Breast epithelium (tissue), 4 donors: Measurements from ENCODE around the gene NDUFA7. TPM values are rescaled to one million over a fixed set of nuclear protein-coding genes. Genes with fewer than 3 reads are reported as not detected.
A peak's percentile ranks its signal among the peaks of the same experiment; 100 is the strongest.

Source experiments
- DNase-seq, 2 donors: peaks; one replicate each; pipeline ENCODE4 v3.0.0-alpha.2; 2019; ENCODE audit warnings: low spot score in 2 of 2
- H3K27ac ChIP-seq, 2 donors: fragments of 200-600 bp; sonication (generic) in 1 of 2; one replicate each; pipeline ENCODE4 v1.5.1; 2016 to 2019; ENCODE audit warnings: mild to moderate bottlenecking in 1 of 2
- H3K27me3 ChIP-seq, 2 donors: fragments of 200-600 bp; sonication (generic) in 1 of 2; one replicate each; pipeline versions ENCODE4 v1.5.1 to v1.6.0; 2017 to 2019; ENCODE audit warnings: control low read depth in 1 of 2, mild to moderate bottlenecking in 1 of 2
- H3K36me3 ChIP-seq: fragments of 200-600 bp; one replicate; pipeline ENCODE4 v1.5.1; 2019
- H3K4me1 ChIP-seq, 2 donors: fragments of 200-600 bp; sonication (generic); one replicate each; pipeline ENCODE4 v1.5.1; 2016 to 2019; ENCODE audit warnings: control low read depth in 1 of 2
- H3K4me3 ChIP-seq, 3 donors: fragments of 200-600 bp; sonication (generic); 1 replicate in 2 of 3; 2 replicates in 1 of 3; pipeline ENCODE4 v1.5.1; 2016 to 2019; ENCODE audit warnings: mild to moderate bottlenecking in 3 of 3, moderate library complexity in 2 of 3
- H3K9me3 ChIP-seq, 2 donors: fragments of 200-600 bp; sonication (generic) in 1 of 2; one replicate each; pipeline ENCODE4 v1.5.1; 2016 to 2019; ENCODE audit warnings: control low read depth in 1 of 2
- POLR2A ChIP-seq: fragments of 450-650 bp; IDR thresholded peaks from one replicate; pipeline ENCODE4 v1.6.1; 2016; ENCODE audit warnings: antibody characterized with exemption, mild to moderate bottlenecking, moderate library complexity
- POLR2AphosphoS5 ChIP-seq, 3 donors: sonication (generic); formaldehyde crosslinking; IDR thresholded peaks; one replicate each; pipeline ENCODE4 v1.6.1; 2017; ENCODE audit warnings: antibody characterized with exemption in 3 of 3
- intact Hi-C: fragments of 100-400 bp; cut with DNase I; formaldehyde crosslinking; loops from one replicate; pipeline ENCODE4 v1.15.1; 2023; ENCODE audit warnings: low total_unique reads
- total RNA-seq, 3 donors: library from RNA; depleted of rRNA; stranded (reverse); fragments of >200 nt; gene quantifications; one replicate each; pipeline ENCODE4 v1.1.0, GENCODE V29; 2016
- TF ChIP-seq, protein P1 (sequence below), 3 donors: fragments of 450-650 bp; IDR thresholded peaks; one replicate each; pipeline ENCODE4 v1.5.1; 2016 to 2017; ENCODE audit warnings: antibody characterized with exemption in 3 of 3, mild to moderate bottlenecking in 3 of 3, moderate library complexity in 3 of 3

NDUFA7 gene
- total RNA-seq, 3 donors from 2014 or later: 23.2 to 27.5 (median 25.8) TPM

DNA sequence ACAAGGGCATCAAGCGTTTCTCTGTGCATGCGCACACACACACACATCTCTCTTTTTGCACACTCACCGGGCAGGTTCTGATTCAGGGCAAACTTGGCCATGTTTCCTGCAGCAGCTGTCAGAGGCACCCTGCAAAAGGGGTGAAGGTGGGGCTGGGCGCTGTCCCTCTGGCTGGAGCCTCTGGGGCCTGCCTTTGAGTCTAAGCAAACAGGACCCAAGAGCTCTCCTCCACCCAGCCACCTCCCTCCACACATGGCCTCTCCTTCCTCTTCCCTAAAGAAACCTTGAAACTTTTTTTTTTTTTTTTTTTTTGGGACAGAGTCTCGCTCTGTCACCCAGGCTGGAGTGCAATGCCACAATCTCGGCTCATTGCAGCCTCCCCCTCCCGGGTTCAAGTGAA, 16.6 kb upstream of the NDUFA7 start:
- intact Hi-C loops: no loop called here
- H3K4me3 ChIP-seq: no peak overlapping the region
- no peaks in the 10 kb centered on the region for H3K36me3 ChIP-seq
- DNase-seq: no peak
- H3K27ac ChIP-seq: no peak overlapping the region
- TF ChIP-seq POLR2AphosphoS5 (IDR thresholded peaks at IDR 0.05) (no peak), POLR2A (no peak)
- TF ChIP-seq, protein P1, sequence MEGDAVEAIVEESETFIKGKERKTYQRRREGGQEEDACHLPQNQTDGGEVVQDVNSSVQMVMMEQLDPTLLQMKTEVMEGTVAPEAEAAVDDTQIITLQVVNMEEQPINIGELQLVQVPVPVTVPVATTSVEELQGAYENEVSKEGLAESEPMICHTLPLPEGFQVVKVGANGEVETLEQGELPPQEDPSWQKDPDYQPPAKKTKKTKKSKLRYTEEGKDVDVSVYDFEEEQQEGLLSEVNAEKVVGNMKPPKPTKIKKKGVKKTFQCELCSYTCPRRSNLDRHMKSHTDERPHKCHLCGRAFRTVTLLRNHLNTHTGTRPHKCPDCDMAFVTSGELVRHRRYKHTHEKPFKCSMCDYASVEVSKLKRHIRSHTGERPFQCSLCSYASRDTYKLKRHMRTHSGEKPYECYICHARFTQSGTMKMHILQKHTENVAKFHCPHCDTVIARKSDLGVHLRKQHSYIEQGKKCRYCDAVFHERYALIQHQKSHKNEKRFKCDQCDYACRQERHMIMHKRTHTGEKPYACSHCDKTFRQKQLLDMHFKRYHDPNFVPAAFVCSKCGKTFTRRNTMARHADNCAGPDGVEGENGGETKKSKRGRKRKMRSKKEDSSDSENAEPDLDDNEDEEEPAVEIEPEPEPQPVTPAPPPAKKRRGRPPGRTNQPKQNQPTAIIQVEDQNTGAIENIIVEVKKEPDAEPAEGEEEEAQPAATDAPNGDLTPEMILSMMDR (IDR thresholded peaks at IDR 0.05): no peak
- peaks cover 11 to 41% of the 10 kb centered on the region in 2 donors for H3K27me3 ChIP-seq
- no peaks in the 10 kb centered on the region for H3K9me3 ChIP-seq
- peaks cover 7 to 9% of the 10 kb centered on the region in 2 donors for H3K4me1 ChIP-seq

DNA sequence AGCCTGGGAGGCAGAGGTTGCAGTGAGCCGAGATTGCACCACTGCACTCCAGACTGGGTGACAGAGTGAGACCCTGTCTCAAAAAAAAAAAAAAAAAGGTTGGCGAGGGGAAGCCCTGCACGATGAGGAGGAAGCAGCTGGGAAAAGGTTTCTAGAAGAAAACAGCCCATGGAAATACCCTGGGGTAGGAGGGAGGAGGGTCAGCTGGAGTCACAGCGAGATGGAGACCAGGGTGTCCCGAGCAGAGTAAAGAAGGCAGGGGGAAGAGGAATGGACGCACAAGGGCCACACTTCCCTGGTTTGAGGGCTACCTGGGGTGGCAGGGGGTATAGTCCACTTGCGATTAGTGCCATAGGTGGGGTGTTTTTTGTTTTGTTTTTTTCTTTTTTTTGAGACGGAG, 15.5 kb upstream of the NDUFA7 start:
- Histone ChIP-seq H3K27ac (no peak overlapping the region), H3K4me3 (no peak overlapping the region), H3K9me3 (no peaks in the 10 kb centered on the region), H3K36me3 (no peaks in the 10 kb centered on the region), H3K4me1 (peaks cover 7 to 8% of the 10 kb centered on the region in 2 donors), H3K27me3 (peaks cover 10 to 35% of the 10 kb centered on the region in 2 donors)
- TF ChIP-seq, protein P1 (IDR thresholded peaks at IDR 0.05): no peak
- TF ChIP-seq POLR2AphosphoS5 (IDR thresholded peaks at IDR 0.05): no peak
- no peak for TF ChIP-seq POLR2A
- no peak for DNase-seq
- intact Hi-C loops: no loop called here

DNA sequence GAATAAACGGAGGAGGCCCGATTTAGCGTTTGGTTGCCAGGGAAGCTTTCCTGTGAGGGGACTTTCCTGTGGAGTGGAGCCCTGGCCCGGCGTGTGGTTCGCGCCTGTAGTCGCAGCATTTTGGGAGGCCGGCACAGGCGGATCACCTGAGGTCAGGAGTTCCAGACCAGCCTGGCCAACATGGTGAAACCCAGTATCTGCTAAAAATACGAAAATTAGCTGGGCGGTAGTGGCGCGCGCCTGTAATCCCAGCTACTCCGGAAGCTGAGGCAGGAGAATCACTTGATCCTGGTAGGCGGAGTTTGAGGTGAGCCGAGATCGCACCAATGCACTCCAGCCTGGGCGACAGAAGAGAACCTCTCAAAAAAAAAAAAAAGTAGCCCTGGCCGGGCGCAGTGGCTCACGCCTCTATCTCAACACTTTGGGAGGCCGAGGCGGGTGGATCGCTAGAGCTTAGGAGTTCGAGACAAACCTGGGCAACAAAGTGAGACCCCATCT, 14.9 kb upstream of the NDUFA7 start:
- Histone ChIP-seq H3K27me3 (peaks cover 10 to 35% of the 10 kb centered on the region in 2 donors), H3K4me3 (peak overlapping the region in 1 of 3 donors; percentile 70)

DNA sequence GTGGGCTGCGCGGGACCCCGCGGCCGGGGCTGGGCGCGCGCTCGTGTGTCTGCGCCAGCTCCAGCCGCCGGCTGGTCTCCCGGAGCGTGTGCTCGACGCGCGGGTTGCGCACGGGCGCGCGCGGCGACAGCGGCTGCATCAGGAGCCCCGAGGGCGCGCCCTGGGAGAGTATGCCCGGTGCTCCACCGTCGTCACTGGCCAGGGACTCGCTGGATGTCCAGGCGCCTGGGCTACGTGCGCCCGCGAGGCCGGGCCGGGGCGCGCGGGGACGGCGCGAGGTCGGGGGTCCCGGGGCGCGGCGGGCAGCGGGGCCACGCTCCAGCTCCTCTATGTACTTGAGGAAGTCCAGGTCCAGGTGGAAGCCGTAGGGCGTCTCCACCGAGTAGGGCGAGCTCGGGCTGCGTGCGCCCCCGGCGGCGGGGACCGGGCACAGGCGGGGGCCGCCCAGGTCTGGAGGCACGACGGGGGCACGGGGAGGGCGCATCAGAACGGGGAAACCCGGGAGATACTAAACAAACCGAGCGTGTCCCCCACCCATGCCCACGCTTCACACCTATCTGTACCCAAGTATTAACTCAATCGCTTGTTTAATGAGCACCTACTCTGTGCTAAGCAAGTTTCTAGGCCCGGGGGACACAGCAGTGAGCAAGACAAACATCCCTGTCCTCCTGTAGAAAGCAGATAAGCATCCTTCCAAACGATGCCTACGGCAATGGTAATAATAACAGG, 14.3 kb upstream of the NDUFA7 start:
- Histone ChIP-seq H3K9me3 (no peaks in the 10 kb centered on the region), H3K27ac (no peak overlapping the region), H3K36me3 (no peaks in the 10 kb centered on the region), H3K4me3 (peak overlapping the region; percentile 1 to 70 (median 46)), H3K27me3 (peaks cover 10 to 35% of the 10 kb centered on the region in 2 donors), H3K4me1 (peaks cover 7 to 8% of the 10 kb centered on the region in 2 donors)
- intact Hi-C loops: no loop called here
- DNase-seq: no peak
- TF ChIP-seq, protein P1 (IDR thresholded peaks at IDR 0.05): no peak
- TF ChIP-seq POLR2AphosphoS5 (IDR thresholded peaks at IDR 0.05): no peak
- no peak for TF ChIP-seq POLR2A

More for the DNA sequence above, 14.9 kb upstream of the NDUFA7 start:
- peaks cover 7 to 8% of the 10 kb centered on the region in 2 donors for H3K4me1 ChIP-seq
- TF ChIP-seq POLR2A (no peak), POLR2AphosphoS5 (IDR thresholded peaks at IDR 0.05) (no peak)
- TF ChIP-seq, protein P1 (IDR thresholded peaks at IDR 0.05): no peak
- intact Hi-C loops: no loop called here
- H3K36me3 ChIP-seq: no peaks in the 10 kb centered on the region
- H3K9me3 ChIP-seq: no peaks in the 10 kb centered on the region
- DNase-seq: no peak
- H3K27ac ChIP-seq: no peak overlapping the region
